NB4 (cell line): ENCODE measurements around the gene KAT6B.

Experiments used
- CTCF ChIP-seq: IDR thresholded peaks from one replicate; pipeline ENCODE4 v1.5.1; 2012; ENCODE audit warnings: low read depth, low read length
- MAX ChIP-seq: IDR thresholded peaks from 2 replicates; pipeline ENCODE4 v1.6.1; 2011; ENCODE audit warnings: low read depth, low read length
- MYC ChIP-seq: IDR thresholded peaks from 2 replicates; pipeline ENCODE4 v1.6.1; 2011; ENCODE audit warnings: low read depth, low read length
- POLR2A ChIP-seq: IDR thresholded peaks from 2 replicates; pipeline ENCODE4 v1.6.1; 2011; ENCODE audit warnings: mild to moderate bottlenecking; ENCODE audit not compliant: insufficient read length; ENCODE audit errors: extremely low read depth

GRCh38 chr10:74976565-74976964 is 150.2 kb downstream of the KAT6B start:
- TF ChIP-seq POLR2A (no peak), CTCF (no peak), MAX (no peak), MYC (no peak)
